Right lobe of liver (tissue), 6 donors: ENCODE data around the gene SULF2. TPM values are rescaled to one million over a fixed set of nuclear protein-coding genes. Genes with fewer than 3 reads are reported as not detected.

ENCODE experiments used
- ATAC-seq, 4 donors: fragments of 200-7000 bp; cut with Tn5 transposase; one replicate each; pipeline ENCODE4 v1.9.1; 2020; ENCODE audit warnings: mild to moderate bottlenecking in 4 of 4, moderate library complexity in 4 of 4
- DNase-seq, 3 donors: peaks; one replicate each; pipeline ENCODE4 v3.0.0-alpha.2; 2020
- H3K27ac ChIP-seq, 3 donors: fragments of 200-600 bp; one replicate each; pipeline ENCODE4 v1.8.0; 2022
- H3K27me3 ChIP-seq, 2 donors: fragments of 200-600 bp; one replicate each; pipeline ENCODE4 v1.8.0; 2022
- H3K36me3 ChIP-seq, 4 donors: fragments of 200-600 bp; sonication (generic) in 1 of 4; one replicate each; pipeline versions ENCODE4 v1.5.1 to v1.8.0; 2017 to 2022; ENCODE audit warnings: control low read depth in 1 of 4
- H3K4me1 ChIP-seq, 4 donors: fragments of 200-600 bp; sonication (generic) in 1 of 4; one replicate each; pipeline versions ENCODE4 v1.5.1 to v1.8.0; 2017 to 2022; ENCODE audit warnings: control low read depth in 1 of 4
- H3K4me3 ChIP-seq, 3 donors: fragments of 200-600 bp; one replicate each; pipeline ENCODE4 v1.8.0; 2022
- H3K9me3 ChIP-seq, 4 donors: fragments of 200-600 bp; sonication (generic) in 1 of 4; one replicate each; pipeline versions ENCODE4 v1.5.1 to v1.8.0; 2017 to 2022; ENCODE audit warnings: control low read depth in 1 of 4
- POLR2A ChIP-seq: fragments of 450-650 bp; IDR thresholded peaks from one replicate; pipeline ENCODE4 v1.6.1; 2017; ENCODE audit warnings: antibody characterized with exemption, mild to moderate bottlenecking
- WGBS: methylation state at CpG from one replicate; pipeline ENCODE4 v1.1.6; 2018; ENCODE audit warnings: low coverage, low lambda C conversion rate; ENCODE audit not compliant: insufficient coverage; ENCODE audit errors: missing lambda C conversion rate; 5-methylcytosine and 5-hydroxymethylcytosine counted together
- intact Hi-C, 2 donors: fragments of 100-400 bp; cut with DNase I; formaldehyde crosslinking; loops; one replicate each; pipeline versions ENCODE4 v1.11.2 to v1.14.1; 2022
- total RNA-seq, 6 experiments: library from RNA; depleted of rRNA in 2 of 6; stranded (reverse); fragments of >200 nt in 2 of 6; fragmentation: NEBNext Ultra II Directional in 3 of 6; extraction: Animal tissue kit (Norgen Biotek cat#: 25700) in 3 of 6; gene quantifications; one replicate each; pipeline versions ENCODE4 v1.1.0 to v1.2.4, GENCODE V29; 2016 to 2023
- TF ChIP-seq, protein P1 (sequence below), 4 donors: fragments of 200-600 bp in 3 of 4; fragments of 450-650 bp in 1 of 4; IDR thresholded peaks; one replicate each; pipeline versions ENCODE4 v1.5.1 to v1.8.0; 2016 to 2022; ENCODE audit warnings: antibody characterized with exemption in 4 of 4, mild to moderate bottlenecking in 2 of 4
- donor health status: DM: no; HTN: yes; CAD: no.
- donor health status: DM: no; HTN: no; CAD: no.
- donor health status: DM: no; HTN: no; CAD: no.
- donor health status: DM: no; HTN: yes; CAD: no.
- donor health status: DM: no; HTN: yes; CAD: no.

SULF2 gene
- total RNA-seq, 6 experiments from 2014 or later = 6.1 to 92.0 (median 48.3) TPM

GRCh38 chr20:47691625-47692024 lies 93.7 kb downstream of the SULF2 start:
- no peak for DNase-seq

DNA sequence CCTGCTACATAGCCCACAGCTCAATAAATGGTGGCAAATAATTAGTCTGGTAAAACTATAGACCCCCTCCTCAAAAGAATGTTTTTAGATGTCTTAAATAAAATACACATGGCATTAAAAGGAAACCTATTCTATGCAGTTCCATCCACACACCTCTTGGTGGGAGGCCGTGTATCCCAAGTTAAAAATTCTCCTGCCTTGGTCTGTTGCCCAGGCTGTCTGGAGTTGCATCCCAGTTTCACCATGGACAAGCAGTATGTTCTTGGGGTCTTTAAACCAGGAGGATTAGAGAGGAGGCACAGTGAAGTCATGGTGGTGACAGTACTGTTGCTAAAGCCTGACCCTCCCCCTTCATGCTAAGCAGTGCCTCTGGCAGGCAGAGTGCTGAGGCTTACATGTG lies 95.5 kb downstream of the SULF2 start:
- 38% methylated on average over 1 of the region's 1 CpG for WGBS
- Histone ChIP-seq H3K36me3 (peaks cover 0 to 2% (median 0%) of the 10 kb centered on the region in 4 donors), H3K4me3 (no peak overlapping the region)

More at GRCh38 chr20:47691625-47692024, 93.7 kb downstream of the SULF2 start:
- Histone ChIP-seq H3K9me3 (peaks cover 0 to 7% (median 2%) of the 10 kb centered on the region in 4 donors), H3K27ac (no peak overlapping the region), H3K36me3 (peaks cover 0 to 4% (median 0%) of the 10 kb centered on the region in 4 donors), H3K4me1 (no peaks in the 10 kb centered on the region), H3K4me3 (no peak overlapping the region), H3K27me3 (no peaks in the 10 kb centered on the region)
- TF ChIP-seq POLR2A = no peak
- TF ChIP-seq, protein P1, sequence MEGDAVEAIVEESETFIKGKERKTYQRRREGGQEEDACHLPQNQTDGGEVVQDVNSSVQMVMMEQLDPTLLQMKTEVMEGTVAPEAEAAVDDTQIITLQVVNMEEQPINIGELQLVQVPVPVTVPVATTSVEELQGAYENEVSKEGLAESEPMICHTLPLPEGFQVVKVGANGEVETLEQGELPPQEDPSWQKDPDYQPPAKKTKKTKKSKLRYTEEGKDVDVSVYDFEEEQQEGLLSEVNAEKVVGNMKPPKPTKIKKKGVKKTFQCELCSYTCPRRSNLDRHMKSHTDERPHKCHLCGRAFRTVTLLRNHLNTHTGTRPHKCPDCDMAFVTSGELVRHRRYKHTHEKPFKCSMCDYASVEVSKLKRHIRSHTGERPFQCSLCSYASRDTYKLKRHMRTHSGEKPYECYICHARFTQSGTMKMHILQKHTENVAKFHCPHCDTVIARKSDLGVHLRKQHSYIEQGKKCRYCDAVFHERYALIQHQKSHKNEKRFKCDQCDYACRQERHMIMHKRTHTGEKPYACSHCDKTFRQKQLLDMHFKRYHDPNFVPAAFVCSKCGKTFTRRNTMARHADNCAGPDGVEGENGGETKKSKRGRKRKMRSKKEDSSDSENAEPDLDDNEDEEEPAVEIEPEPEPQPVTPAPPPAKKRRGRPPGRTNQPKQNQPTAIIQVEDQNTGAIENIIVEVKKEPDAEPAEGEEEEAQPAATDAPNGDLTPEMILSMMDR (IDR thresholded peaks at IDR 0.05) = no peak
- ATAC-seq = no peak
- intact Hi-C loops = no loop called here

GRCh38 chr20:47688385-47689381 lies 96.6 kb downstream of the SULF2 start:
- no peak overlapping the region for H3K27ac ChIP-seq
- H3K4me3 ChIP-seq = no peak overlapping the region
- H3K9me3 ChIP-seq = peaks cover 0 to 7% (median 2%) of the 10 kb centered on the region in 4 donors
- TF ChIP-seq POLR2A = no peak
- TF ChIP-seq, protein P1 (IDR thresholded peaks at IDR 0.05) = no peak
- DNase-seq (no peak), ATAC-seq (no peak)
- 72% methylated on average over 13 of the region's 18 CpGs for WGBS
- H3K36me3 ChIP-seq = peaks cover 0 to 2% (median 0%) of the 10 kb centered on the region in 4 donors
- intact Hi-C loops = no loop called here
- no peaks in the 10 kb centered on the region for H3K4me1 ChIP-seq
- no peaks in the 10 kb centered on the region for H3K27me3 ChIP-seq

More for the DNA sequence above, 95.5 kb downstream of the SULF2 start:
- peak in 2 of 4 donors; percentile 44 to 52 for ATAC-seq
- Histone ChIP-seq H3K27ac (no peak overlapping the region), H3K4me1 (no peaks in the 10 kb centered on the region), H3K27me3 (no peaks in the 10 kb centered on the region), H3K9me3 (peaks cover 0 to 7% (median 2%) of the 10 kb centered on the region in 4 donors)
- intact Hi-C loops = no loop called here
- TF ChIP-seq, protein P1 (IDR thresholded peaks at IDR 0.05) = peak in 1 of 4 donors; percentile 8
- no peak for TF ChIP-seq POLR2A
- DNase-seq = no peak

DNA sequence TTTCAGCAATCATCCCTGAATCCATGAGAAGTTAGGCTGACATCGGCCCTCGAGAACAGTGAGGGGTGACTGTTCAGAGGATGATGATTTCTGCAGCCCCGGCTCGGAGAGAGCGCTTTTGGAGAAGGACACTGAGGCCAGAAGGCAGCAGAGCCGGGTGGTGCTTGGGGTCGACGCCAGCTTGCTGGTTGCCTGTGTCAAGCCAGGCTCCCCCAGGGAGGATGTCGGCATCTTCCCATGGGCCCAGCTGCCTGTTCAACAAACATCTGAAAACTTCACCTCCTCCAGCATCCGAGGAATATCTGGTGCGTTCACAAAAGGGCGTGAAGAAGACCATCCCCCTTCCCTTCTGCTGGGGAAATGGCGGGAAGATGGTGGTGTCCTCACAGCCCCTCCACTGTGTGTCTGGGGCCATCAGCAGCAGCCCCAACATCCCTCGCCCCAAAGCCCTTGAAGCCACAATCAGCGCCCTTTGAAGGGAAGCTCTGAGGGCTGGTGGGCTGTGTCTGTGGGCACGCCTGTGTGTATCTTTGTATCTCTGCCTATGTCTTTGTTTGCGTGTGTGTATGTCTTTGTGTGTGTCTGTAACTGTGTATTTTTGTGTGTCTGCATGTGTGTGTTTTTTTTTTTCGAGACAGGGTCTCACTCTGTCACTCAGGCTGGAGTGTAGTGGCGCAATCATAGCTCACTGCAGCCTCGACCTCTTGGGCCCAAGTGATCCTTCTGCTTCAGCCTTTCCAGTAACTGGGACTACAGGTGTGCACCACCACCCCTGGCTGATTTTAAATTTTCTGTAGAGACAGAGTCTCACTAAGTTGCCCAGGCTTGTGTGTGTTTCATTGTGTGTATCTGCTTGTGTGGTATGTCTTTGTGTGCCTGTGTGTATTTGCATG lies 97.9 kb downstream of the SULF2 start:
- Histone ChIP-seq H3K4me1 (no peaks in the 10 kb centered on the region), H3K27ac (no peak overlapping the region), H3K4me3 (no peak overlapping the region), H3K9me3 (peaks cover 0 to 7% (median 2%) of the 10 kb centered on the region in 4 donors), H3K36me3 (peaks cover 0 to 2% (median 0%) of the 10 kb centered on the region in 4 donors), H3K27me3 (no peaks in the 10 kb centered on the region)
- no peak for ATAC-seq
- WGBS = 97% methylated on average over 5 of the region's 20 CpGs
- intact Hi-C loops = no loop called here
- no peak for TF ChIP-seq POLR2A
- TF ChIP-seq, protein P1 (IDR thresholded peaks at IDR 0.05) = no peak
- no peak for DNase-seq
